Loucy (cell line): ENCODE results near the gene TSHZ2.

Experiments used
- H2AFZ ChIP-seq: fragments of 200-600 bp; sonication (generic); 2 replicates; pipeline ENCODE4 v1.6.0; 2016; ENCODE audit warnings: antibody characterized with exemption, mild to moderate bottlenecking, low read length, moderate library complexity
- H3F3A ChIP-seq: fragments of 200-600 bp; 2 replicates; pipeline ENCODE4 v1.6.0; 2016; ENCODE audit warnings: antibody characterized with exemption, low read depth, mild to moderate bottlenecking
- H3K27me3 ChIP-seq: fragments of 200-600 bp; sonication (generic); 2 replicates; pipeline ENCODE4 v1.6.1; 2014; ENCODE audit warnings: low read length, mild to moderate bottlenecking; ENCODE audit not compliant: insufficient read depth, poor library complexity, severe bottlenecking
- H3K36me3 ChIP-seq: fragments of 200-600 bp; sonication (generic); 2 replicates; pipeline ENCODE4 v1.6.1; 2016; ENCODE audit warnings: low read length; ENCODE audit not compliant: insufficient read depth
- H3K4me1 ChIP-seq: fragments of 200-600 bp; sonication (generic); 2 replicates; pipeline ENCODE4 v1.5.1; 2014; ENCODE audit warnings: low read length, mild to moderate bottlenecking; ENCODE audit not compliant: insufficient read depth, poor library complexity, severe bottlenecking
- H3K4me2 ChIP-seq: fragments of 200-600 bp; sonication (generic); 2 replicates; pipeline ENCODE4 v1.6.0; 2014; ENCODE audit warnings: antibody characterized with exemption, low read length, low read depth, mild to moderate bottlenecking; ENCODE audit not compliant: poor library complexity, severe bottlenecking
- H3K4me3 ChIP-seq: fragments of 200-600 bp; sonication (generic); 2 replicates; pipeline ENCODE4 v1.5.1; 2014; ENCODE audit warnings: low read length, mild to moderate bottlenecking, mixed read lengths; ENCODE audit not compliant: poor library complexity, severe bottlenecking
- H3K79me2 ChIP-seq: fragments of 200-600 bp; sonication (generic); 2 replicates; pipeline ENCODE4 v1.6.1; 2014; ENCODE audit warnings: low read length; ENCODE audit not compliant: insufficient read depth
- H3K9ac ChIP-seq: fragments of 200-600 bp; sonication (generic); 2 replicates; pipeline ENCODE4 v1.6.0; 2014; ENCODE audit warnings: mild to moderate bottlenecking, low read depth, low read length, moderate library complexity; ENCODE audit not compliant: poor library complexity, severe bottlenecking
- H3K9me2 ChIP-seq: fragments of 200-600 bp; sonication (generic); replicated peaks from 2 replicates; pipeline ENCODE4 v1.6.1; 2016; ENCODE audit warnings: low read depth, low read length, mixed read lengths
- H3K9me3 ChIP-seq: fragments of 200-600 bp; sonication (generic); 2 replicates; pipeline ENCODE4 v1.6.1; 2014; ENCODE audit warnings: mild to moderate bottlenecking, antibody characterized with exemption, low read length, low read depth; ENCODE audit not compliant: insufficient read depth
- H4K20me1 ChIP-seq: fragments of 200-600 bp; sonication (generic); 2 replicates; pipeline ENCODE4 v1.6.0; 2014; ENCODE audit warnings: antibody characterized with exemption, low read length, mild to moderate bottlenecking; ENCODE audit not compliant: insufficient read depth, poor library complexity, severe bottlenecking
- CTCF ChIP-seq: fragments of 200-600 bp; sonication (generic); conservative IDR thresholded peaks from 2 replicates; pipeline ENCODE4 v1.5.1; 2014; ENCODE audit warnings: mild to moderate bottlenecking, antibody characterized with exemption, low read length
- EZH2phosphoT487 ChIP-seq: fragments of 200-600 bp; IDR thresholded peaks from 2 replicates; pipeline ENCODE4 v1.6.1; 2018; ENCODE audit warnings: antibody characterized with exemption, mild to moderate bottlenecking, moderate library complexity, borderline replicate concordance

The TSHZ2 gene

GRCh38 chr20:53274807-53275206 lies 302.6 kb downstream of the TSHZ2 start:
- no peak overlapping the region for H2AFZ ChIP-seq
- no peaks in the 10 kb centered on the region for H3K9me2 ChIP-seq
- H3K9ac ChIP-seq, result no peak overlapping the region
- H3K4me3 ChIP-seq, result no peak overlapping the region
- H4K20me1 ChIP-seq, result no peaks in the 10 kb centered on the region
- H3F3A ChIP-seq, result no peaks in the 10 kb centered on the region
- no peaks in the 10 kb centered on the region for H3K79me2 ChIP-seq
- no peak for TF ChIP-seq CTCF
- H3K4me1 ChIP-seq, result no peaks in the 10 kb centered on the region
- H3K27me3 ChIP-seq, result no peaks in the 10 kb centered on the region
- no peaks in the 10 kb centered on the region for H3K36me3 ChIP-seq
- H3K4me2 ChIP-seq, result no peak overlapping the region
- no peaks in the 10 kb centered on the region for H3K9me3 ChIP-seq

- no peak overlapping the region for H3K4me3 ChIP-seq
- H3F3A ChIP-seq, result no peaks in the 10 kb centered on the region
- H3K36me3 ChIP-seq, result no peaks in the 10 kb centered on the region
- H3K9ac ChIP-seq, result no peak overlapping the region
- H4K20me1 ChIP-seq, result no peaks in the 10 kb centered on the region
- no peaks in the 10 kb centered on the region for H3K4me1 ChIP-seq
- H3K4me2 ChIP-seq, result no peak overlapping the region
- no peak overlapping the region for H2AFZ ChIP-seq
- no peak for TF ChIP-seq CTCF
- TF ChIP-seq EZH2phosphoT487, result no peak
- H3K27me3 ChIP-seq, result no peaks in the 10 kb centered on the region
- no peaks in the 10 kb centered on the region for H3K9me3 ChIP-seq
- no peaks in the 10 kb centered on the region for H3K9me2 ChIP-seq
- H3K79me2 ChIP-seq, result no peaks in the 10 kb centered on the region
Observed at GRCh38 chr20:53276143-53276542, 304.0 kb downstream of the TSHZ2 start.

- H2AFZ ChIP-seq, result no peak overlapping the region
- H3K9me3 ChIP-seq, result no peaks in the 10 kb centered on the region
- H3K36me3 ChIP-seq, result no peaks in the 10 kb centered on the region
- no peaks in the 10 kb centered on the region for H3F3A ChIP-seq
- no peak overlapping the region for H3K4me2 ChIP-seq
- H3K4me3 ChIP-seq, result no peak overlapping the region
- no peaks in the 10 kb centered on the region for H3K79me2 ChIP-seq
- no peaks in the 10 kb centered on the region for H3K9me2 ChIP-seq
- H4K20me1 ChIP-seq, result no peaks in the 10 kb centered on the region
- no peaks in the 10 kb centered on the region for H3K27me3 ChIP-seq
- TF ChIP-seq EZH2phosphoT487 (no peak), CTCF (no peak)
- no peaks in the 10 kb centered on the region for H3K4me1 ChIP-seq
- H3K9ac ChIP-seq, result no peak overlapping the region
Observed at GRCh38 chr20:53278555-53278954, 306.4 kb downstream of the TSHZ2 start.
